H9 (cell line): Measurements from ENCODE around the gene KCNMA1. TPM values are rescaled to one million over a fixed set of nuclear protein-coding genes. Genes with fewer than 3 reads are reported as not detected.

ENCODE experiments used
- DNase-seq: peaks from one replicate; pipeline ENCODE4 v3.0.0-alpha.2; 2017
- H2AFZ ChIP-seq: one replicate; pipeline ENCODE4 v1.6.1; 2013; ENCODE audit warnings: mild to moderate bottlenecking, low read length, control low read depth, moderate library complexity
- H2AK5ac ChIP-seq: 2 replicates; pipeline ENCODE4 v1.6.1; 2013; ENCODE audit warnings: low read length, control low read depth, mixed read lengths; ENCODE audit not compliant: insufficient read length
- H2BK120ac ChIP-seq: one replicate; pipeline ENCODE4 v1.6.1; 2013; ENCODE audit warnings: low read depth, mild to moderate bottlenecking, low read length, control low read depth, inconsistent platforms; ENCODE audit not compliant: poor library complexity, severe bottlenecking
- H2BK12ac ChIP-seq: 2 replicates; pipeline ENCODE4 v1.6.1; 2013; ENCODE audit warnings: low read length, control low read depth, mixed read lengths, low read depth; ENCODE audit not compliant: insufficient read length
- H2BK15ac ChIP-seq: 2 replicates; pipeline ENCODE4 v1.6.1; 2013; ENCODE audit warnings: low read depth, low read length, control low read depth
- H2BK20ac ChIP-seq: one replicate; pipeline ENCODE4 v1.6.1; 2013; ENCODE audit warnings: low read depth, mild to moderate bottlenecking, low read length, control low read depth, inconsistent platforms; ENCODE audit not compliant: poor library complexity, severe bottlenecking
- H2BK5ac ChIP-seq: 2 replicates; pipeline ENCODE4 v1.6.1; 2013; ENCODE audit warnings: low read length, control low read depth, mixed read lengths; ENCODE audit not compliant: insufficient read length
- H3K14ac ChIP-seq: 2 replicates; pipeline ENCODE4 v1.6.1; 2013; ENCODE audit warnings: low read length, control low read depth; ENCODE audit not compliant: insufficient read depth
- H3K18ac ChIP-seq: 2 replicates; pipeline ENCODE4 v1.6.1; 2013; ENCODE audit warnings: low read depth, mild to moderate bottlenecking, mixed read lengths, low read length, control low read depth; ENCODE audit not compliant: insufficient read length
- H3K23ac ChIP-seq: 2 replicates; pipeline ENCODE4 v1.6.1; 2013; ENCODE audit warnings: low read length, control low read depth, mixed read lengths, low read depth; ENCODE audit not compliant: insufficient read length
- H3K23me2 ChIP-seq: 2 replicates; pipeline ENCODE4 v1.6.1; 2013; ENCODE audit warnings: low read depth, mild to moderate bottlenecking, mixed read lengths, low read length, control low read depth; ENCODE audit not compliant: insufficient read length, poor library complexity, severe bottlenecking
- H3K27ac ChIP-seq: 2 replicates; pipeline ENCODE4 v1.5.1; 2013; ENCODE audit warnings: low read length, control low read depth, mixed read lengths, low read depth; ENCODE audit not compliant: insufficient read length
- H3K27me3 ChIP-seq: 2 replicates; pipeline ENCODE4 v1.6.1; 2013; ENCODE audit warnings: low read length, control low read depth, inconsistent platforms; ENCODE audit not compliant: insufficient read depth
- H3K4ac ChIP-seq: 2 replicates; pipeline ENCODE4 v1.6.1; 2013; ENCODE audit warnings: low read depth, mild to moderate bottlenecking, control low read depth, inconsistent platforms, low read length, moderate library complexity
- H3K4me1 ChIP-seq: 2 replicates; pipeline ENCODE4 v1.6.1; 2013; ENCODE audit warnings: low read length, control low read depth, inconsistent platforms; ENCODE audit not compliant: insufficient read depth
- H3K4me2 ChIP-seq: 2 replicates; pipeline ENCODE4 v1.6.1; 2013; ENCODE audit warnings: low read length, control low read depth, mixed read lengths; ENCODE audit not compliant: insufficient read length, insufficient read depth
- H3K56ac ChIP-seq: 2 replicates; pipeline ENCODE4 v1.6.1; 2013; ENCODE audit warnings: low read depth, mild to moderate bottlenecking, mixed read lengths, low read length, control low read depth; ENCODE audit not compliant: insufficient read length
- H3K79me1 ChIP-seq: 2 replicates; pipeline ENCODE4 v1.6.1; 2013; ENCODE audit warnings: low read depth, mild to moderate bottlenecking, moderate library complexity, low read length, control low read depth, inconsistent platforms; ENCODE audit not compliant: insufficient read depth, poor library complexity, severe bottlenecking
- H3K79me2 ChIP-seq: 2 replicates; pipeline ENCODE4 v1.6.1; 2013; ENCODE audit warnings: low read length, control low read depth, inconsistent platforms; ENCODE audit not compliant: insufficient read depth
- H3K9ac ChIP-seq: 2 replicates; pipeline ENCODE4 v1.6.1; 2013; ENCODE audit warnings: low read length, control low read depth, mixed read lengths; ENCODE audit not compliant: insufficient read length; ENCODE audit errors: extremely low read depth
- H3K9me3 ChIP-seq: one replicate; pipeline ENCODE4 v1.6.1; 2013; ENCODE audit warnings: low read depth, low read length, inconsistent platforms; ENCODE audit not compliant: control insufficient read depth
- H3T11ph ChIP-seq: one replicate; pipeline ENCODE4 v1.6.1; 2013; ENCODE audit warnings: mild to moderate bottlenecking, low read length, control low read depth, inconsistent platforms
- H4K20me1 ChIP-seq: one replicate; pipeline ENCODE4 v1.6.1; 2013; ENCODE audit not compliant: control insufficient read depth, insufficient read length, insufficient read depth
- H4K5ac ChIP-seq: 2 replicates; pipeline ENCODE4 v1.6.1; 2013; ENCODE audit warnings: low read depth, mild to moderate bottlenecking, mixed read lengths, low read length, control low read depth; ENCODE audit not compliant: insufficient read length
- H4K8ac ChIP-seq: replicated peaks from 2 replicates; pipeline ENCODE4 v1.6.1; 2013; ENCODE audit warnings: low read length, control low read depth, mixed read lengths, low read depth; ENCODE audit not compliant: insufficient read length
- H4K91ac ChIP-seq: 2 replicates; pipeline ENCODE4 v1.6.1; 2013; ENCODE audit warnings: low read depth, mild to moderate bottlenecking, moderate library complexity, mixed read lengths, low read length, control low read depth; ENCODE audit not compliant: insufficient read length
- H3K27ac Mint-ChIP-seq, 3 experiments: 2 replicates in 2 of 3; 3 replicates in 1 of 3; pipeline ENCODE4 v1.8.0; 2020 to 2021; ENCODE audit warnings: mixed read lengths in 3 of 3, mild to moderate bottlenecking in 1 of 3, moderate library complexity in 1 of 3
- H3K27me3 Mint-ChIP-seq: 2 replicates; pipeline ENCODE4 v1.8.0; 2021; ENCODE audit warnings: low read depth, mild to moderate bottlenecking, moderate library complexity, mixed read lengths
- H3K36me3 Mint-ChIP-seq, 3 experiments: 2 replicates in 2 of 3; 3 replicates in 1 of 3; pipeline ENCODE4 v1.8.0; 2020 to 2021; ENCODE audit warnings: low read depth in 3 of 3, mixed read lengths in 3 of 3; ENCODE audit not compliant: insufficient read depth in 1 of 3
- H3K4me1 Mint-ChIP-seq, 2 experiments: 2 replicates each; pipeline ENCODE4 v1.8.0; 2020; ENCODE audit warnings: mixed read lengths in 2 of 2
- H3K4me3 Mint-ChIP-seq, 2 experiments: 2 replicates in 1 of 2; 3 replicates in 1 of 2; pipeline ENCODE4 v1.8.0; 2020 to 2021; ENCODE audit warnings: mild to moderate bottlenecking in 2 of 2, mixed read lengths in 2 of 2, moderate library complexity in 1 of 2
- H3K9me3 Mint-ChIP-seq, 2 experiments: 2 replicates in 1 of 2; 3 replicates in 1 of 2; pipeline ENCODE4 v1.8.0; 2020; ENCODE audit warnings: mild to moderate bottlenecking in 2 of 2, mixed read lengths in 2 of 2, moderate library complexity in 1 of 2
- WGBS: extraction: QIAGEN DNeasy Blood & Tissue Kit; methylation state at CpG from one replicate; pipeline ENCODE4 v1.1.7; 2013; ENCODE audit warnings: missing lambda C conversion rate, low lambda C conversion rate, mixed read lengths; ENCODE audit not compliant: insufficient read length; ENCODE audit errors: extremely low coverage; 5-methylcytosine and 5-hydroxymethylcytosine counted together
- total RNA-seq: library from RNA; stranded (reverse); gene quantifications from 2 replicates; pipeline ENCODE4 v1.2.1, GENCODE V29; 2021
- TF ChIP-seq, protein P1 (sequence below): fragments of 200-600 bp; sonication (generic); conservative IDR thresholded peaks from 3 replicates; pipeline ENCODE4 v1.8.0; 2021; ENCODE audit warnings: antibody characterized with exemption, mild to moderate bottlenecking

KCNMA1 gene
- total RNA-seq, 1 experiment from 2014 or later, result 2.0 TPM

DNA sequence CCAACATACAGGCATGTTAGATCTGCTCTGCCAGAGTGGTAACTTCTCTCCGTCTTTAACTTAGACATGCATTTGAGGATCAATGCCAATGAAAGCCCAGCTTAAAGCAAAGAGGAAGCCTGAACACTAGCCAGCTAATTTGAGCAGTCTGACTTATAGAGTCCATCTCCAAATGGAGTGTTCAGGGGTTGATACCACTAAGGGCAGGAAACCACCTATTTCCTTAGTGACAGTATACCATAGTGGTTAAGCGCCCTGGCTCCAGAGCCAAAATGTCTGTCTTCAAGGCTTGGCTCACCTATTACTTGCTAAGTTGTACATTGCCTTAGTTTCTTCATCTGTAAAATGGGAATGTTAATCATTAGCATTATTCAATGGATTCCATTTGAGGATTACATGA, 678.5 kb downstream of the KCNMA1 start:
- no peaks in the 10 kb centered on the region for H4K20me1 ChIP-seq
- no peak overlapping the region for H2BK12ac ChIP-seq
- H2BK5ac ChIP-seq, result no peak overlapping the region
- H3K79me2 ChIP-seq, result no peaks in the 10 kb centered on the region
- no peak overlapping the region for H3K9ac ChIP-seq
- no peak overlapping the region for H2BK15ac ChIP-seq
- no peak overlapping the region for H4K8ac ChIP-seq
- H3K79me1 ChIP-seq, result no peaks in the 10 kb centered on the region
- WGBS, result no CpG with 5 or more reads among the region's 2 CpGs
- no peak overlapping the region for H3K27ac ChIP-seq
- no peak for DNase-seq
- H2BK120ac ChIP-seq, result no peak overlapping the region
- no peak overlapping the region for H3K14ac ChIP-seq
- no peak overlapping the region for H3K23ac ChIP-seq
- no peak overlapping the region for H3K4me3 Mint-ChIP-seq
- H3K23me2 ChIP-seq, result no peaks in the 10 kb centered on the region
- peaks cover 3 to 15% of the 10 kb centered on the region in 2 experiments; a peak in 4 of 5 replicates for H3K9me3 Mint-ChIP-seq
- no peaks in the 10 kb centered on the region; the same call in 1 of the 2 replicates for H3K27me3 Mint-ChIP-seq
- no peak overlapping the region for H3K18ac ChIP-seq
- H3K27ac Mint-ChIP-seq, result no peak overlapping the region
- no peak overlapping the region for H2AFZ ChIP-seq
- no peaks in the 10 kb centered on the region for H3K4me1 Mint-ChIP-seq
- H4K5ac ChIP-seq, result no peak overlapping the region
- H3K56ac ChIP-seq, result no peak overlapping the region
- H4K91ac ChIP-seq, result no peak overlapping the region
- no peak overlapping the region for H2BK20ac ChIP-seq
- no peaks in the 10 kb centered on the region for H3K9me3 ChIP-seq
- H3K4me2 ChIP-seq, result no peak overlapping the region
- no peak overlapping the region for H3T11ph ChIP-seq
- TF ChIP-seq, protein P1, sequence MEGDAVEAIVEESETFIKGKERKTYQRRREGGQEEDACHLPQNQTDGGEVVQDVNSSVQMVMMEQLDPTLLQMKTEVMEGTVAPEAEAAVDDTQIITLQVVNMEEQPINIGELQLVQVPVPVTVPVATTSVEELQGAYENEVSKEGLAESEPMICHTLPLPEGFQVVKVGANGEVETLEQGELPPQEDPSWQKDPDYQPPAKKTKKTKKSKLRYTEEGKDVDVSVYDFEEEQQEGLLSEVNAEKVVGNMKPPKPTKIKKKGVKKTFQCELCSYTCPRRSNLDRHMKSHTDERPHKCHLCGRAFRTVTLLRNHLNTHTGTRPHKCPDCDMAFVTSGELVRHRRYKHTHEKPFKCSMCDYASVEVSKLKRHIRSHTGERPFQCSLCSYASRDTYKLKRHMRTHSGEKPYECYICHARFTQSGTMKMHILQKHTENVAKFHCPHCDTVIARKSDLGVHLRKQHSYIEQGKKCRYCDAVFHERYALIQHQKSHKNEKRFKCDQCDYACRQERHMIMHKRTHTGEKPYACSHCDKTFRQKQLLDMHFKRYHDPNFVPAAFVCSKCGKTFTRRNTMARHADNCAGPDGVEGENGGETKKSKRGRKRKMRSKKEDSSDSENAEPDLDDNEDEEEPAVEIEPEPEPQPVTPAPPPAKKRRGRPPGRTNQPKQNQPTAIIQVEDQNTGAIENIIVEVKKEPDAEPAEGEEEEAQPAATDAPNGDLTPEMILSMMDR, result no peak
- peaks cover 0 to 12% (median 1%) of the 10 kb centered on the region in 3 experiments; a peak in 5 of 7 replicates for H3K36me3 Mint-ChIP-seq
- H3K4me1 ChIP-seq, result no peaks in the 10 kb centered on the region
- no peak overlapping the region for H3K4ac ChIP-seq
- H3K27me3 ChIP-seq, result no peaks in the 10 kb centered on the region
- no peak overlapping the region for H2AK5ac ChIP-seq
